Measurements from ENCODE around the gene MYOCD.

MYOCD gene

DNA sequence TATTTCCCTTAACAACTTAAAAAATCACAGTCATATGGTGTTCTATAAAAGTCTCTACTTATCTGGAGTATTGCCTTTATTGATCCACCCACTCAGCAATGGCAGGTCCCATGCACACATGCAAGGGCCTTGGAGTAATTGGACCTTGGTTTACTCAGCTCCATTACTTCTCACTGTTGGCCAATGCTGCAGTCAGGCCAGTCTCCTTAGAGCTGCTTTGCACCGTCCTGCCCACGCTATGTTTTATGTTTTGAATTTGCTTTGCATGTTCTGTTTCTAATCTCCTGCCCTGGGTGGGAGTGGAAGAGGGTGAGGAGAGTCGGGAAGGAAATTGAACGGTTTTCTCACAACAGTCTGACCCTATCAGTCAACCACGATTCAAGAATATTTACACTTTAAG lies 147.2 kb downstream of the MYOCD start:
- TF ChIP-seq, protein P1, sequence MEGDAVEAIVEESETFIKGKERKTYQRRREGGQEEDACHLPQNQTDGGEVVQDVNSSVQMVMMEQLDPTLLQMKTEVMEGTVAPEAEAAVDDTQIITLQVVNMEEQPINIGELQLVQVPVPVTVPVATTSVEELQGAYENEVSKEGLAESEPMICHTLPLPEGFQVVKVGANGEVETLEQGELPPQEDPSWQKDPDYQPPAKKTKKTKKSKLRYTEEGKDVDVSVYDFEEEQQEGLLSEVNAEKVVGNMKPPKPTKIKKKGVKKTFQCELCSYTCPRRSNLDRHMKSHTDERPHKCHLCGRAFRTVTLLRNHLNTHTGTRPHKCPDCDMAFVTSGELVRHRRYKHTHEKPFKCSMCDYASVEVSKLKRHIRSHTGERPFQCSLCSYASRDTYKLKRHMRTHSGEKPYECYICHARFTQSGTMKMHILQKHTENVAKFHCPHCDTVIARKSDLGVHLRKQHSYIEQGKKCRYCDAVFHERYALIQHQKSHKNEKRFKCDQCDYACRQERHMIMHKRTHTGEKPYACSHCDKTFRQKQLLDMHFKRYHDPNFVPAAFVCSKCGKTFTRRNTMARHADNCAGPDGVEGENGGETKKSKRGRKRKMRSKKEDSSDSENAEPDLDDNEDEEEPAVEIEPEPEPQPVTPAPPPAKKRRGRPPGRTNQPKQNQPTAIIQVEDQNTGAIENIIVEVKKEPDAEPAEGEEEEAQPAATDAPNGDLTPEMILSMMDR (conservative IDR thresholded peaks at IDR 0.05; ENCODE audit: low read depth), result no peak
- CTCF ChIA-PET, result no interaction called here
- no peak overlapping the region for H3K27ac ChIP-seq
- POLR2A ChIA-PET (ENCODE audit: low non-redundant PET), result no interaction called here
- no peak for DNase-seq (ENCODE audit: low spot score)

DNA sequence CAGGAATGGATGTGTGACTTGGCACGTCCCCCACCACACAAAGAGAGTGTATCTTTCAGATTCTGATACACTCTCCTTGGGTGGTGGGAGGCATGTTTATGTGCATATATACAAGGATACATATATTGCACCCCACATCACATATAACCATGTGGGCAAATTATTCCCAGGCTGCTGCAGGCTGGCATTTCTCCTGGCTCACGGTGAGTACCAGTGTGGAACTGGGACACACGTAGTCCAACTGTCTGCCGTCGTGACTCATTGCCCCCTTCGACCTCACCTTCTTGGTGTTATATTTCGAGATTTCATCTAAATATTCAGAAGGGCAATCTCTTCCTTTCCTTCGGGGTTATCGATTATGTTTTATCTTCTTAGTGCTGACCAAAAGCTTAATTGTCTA lies 148.0 kb downstream of the MYOCD start:
- TF ChIP-seq, protein P1 (conservative IDR thresholded peaks at IDR 0.05; ENCODE audit: low read depth), result no peak
- no peak overlapping the region for H3K27ac ChIP-seq
- ChIA-PET CTCF (no interaction called here), POLR2A (ENCODE audit: low non-redundant PET) (no interaction called here)
- DNase-seq (ENCODE audit: low spot score), result no peak

DNA sequence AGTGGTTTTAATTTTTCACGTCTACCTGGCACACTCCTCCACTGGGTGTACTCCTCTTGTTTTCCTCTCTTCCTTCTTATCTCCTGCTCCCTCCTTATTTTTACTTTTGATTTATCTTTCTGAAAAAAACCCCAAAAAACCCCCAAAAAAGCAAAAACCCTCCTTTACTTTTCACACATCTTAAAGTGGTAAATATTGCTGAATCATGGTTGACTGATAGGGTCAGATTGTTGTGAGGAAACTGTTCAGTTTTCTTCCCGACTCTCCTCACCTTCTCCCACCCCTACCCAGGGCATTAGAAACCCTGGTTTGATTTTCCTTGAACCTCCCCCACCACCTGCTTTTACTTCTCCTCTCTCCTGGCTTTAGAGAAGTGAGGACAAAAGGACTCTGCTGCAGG lies 149.0 kb downstream of the MYOCD start:
- no peak for DNase-seq (ENCODE audit: low spot score)
- CTCF ChIA-PET, result no interaction called here
- TF ChIP-seq, protein P1 (conservative IDR thresholded peaks at IDR 0.05; ENCODE audit: low read depth), result no peak
- POLR2A ChIA-PET (ENCODE audit: low non-redundant PET), result no interaction called here
- H3K27ac ChIP-seq, result no peak overlapping the region

DNA sequence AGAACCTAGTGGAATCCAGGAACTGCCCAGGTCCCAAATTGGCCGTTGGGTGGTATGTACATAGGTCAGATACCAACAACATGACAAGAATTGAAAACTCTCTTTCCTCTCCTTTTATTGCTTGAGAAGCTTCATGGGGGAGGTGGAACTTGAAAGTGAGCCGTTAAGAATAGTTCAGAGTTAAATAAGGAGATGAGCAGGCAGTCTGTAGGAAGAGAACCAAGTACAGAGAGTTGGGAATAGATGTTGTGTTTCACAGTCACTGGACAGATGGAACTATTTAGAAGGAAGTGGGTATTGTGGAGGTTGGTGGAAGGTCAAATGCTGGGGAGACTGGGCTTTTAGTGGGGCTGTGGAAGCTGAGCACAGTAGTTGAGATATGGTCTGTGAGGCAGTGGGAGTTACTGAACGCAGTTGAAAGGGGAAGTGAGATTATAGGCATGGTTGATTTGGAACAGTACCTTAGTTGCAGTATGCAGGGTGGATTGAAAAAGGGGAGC lies 150.0 kb downstream of the MYOCD start:
- ChIA-PET CTCF (no interaction called here), POLR2A (ENCODE audit: low non-redundant PET) (no interaction called here)
- no peak overlapping the region for H3K27ac ChIP-seq
- no peak for DNase-seq (ENCODE audit: low spot score)
- TF ChIP-seq, protein P1 (conservative IDR thresholded peaks at IDR 0.05; ENCODE audit: low read depth), result no peak

All from RWPE1 (cell line).